SK-N-MC (cell line): ENCODE results near the gene UXS1.

Experiments
- EZH2 ChIP-seq: fragments of 200-600 bp; sonication (generic); IDR thresholded peaks from one replicate; pipeline ENCODE4 v1.6.1; 2017; ENCODE audit warnings: antibody characterized with exemption
- POLR2AphosphoS5 ChIP-seq: IDR thresholded peaks from 2 replicates; pipeline ENCODE4 v1.6.1; 2012; ENCODE audit warnings: mild to moderate bottlenecking, low read depth, low read length, borderline replicate concordance

DNA sequence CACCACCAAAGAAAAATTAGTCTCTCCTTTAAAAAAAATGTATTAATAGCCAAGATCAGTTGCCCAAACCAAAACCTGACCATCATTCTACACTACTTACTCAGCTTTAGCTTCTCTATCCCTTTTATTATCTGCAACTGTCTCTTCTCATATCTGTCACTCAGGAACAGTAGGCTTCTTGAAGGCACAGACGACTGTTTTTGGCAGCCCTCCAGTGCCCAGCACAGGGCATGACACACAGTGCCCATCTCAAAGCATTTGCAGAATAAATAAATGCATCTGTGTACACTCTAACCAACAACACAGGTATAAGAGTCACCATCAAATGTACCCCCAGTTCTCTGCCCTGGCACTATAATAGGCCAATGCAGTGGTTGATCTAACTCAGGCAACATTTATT is 117.2 kb downstream of the UXS1 start:
- no peak for TF ChIP-seq EZH2
- no peak for TF ChIP-seq POLR2AphosphoS5
